ENCODE results near the gene ALDH9A1.

DNA sequence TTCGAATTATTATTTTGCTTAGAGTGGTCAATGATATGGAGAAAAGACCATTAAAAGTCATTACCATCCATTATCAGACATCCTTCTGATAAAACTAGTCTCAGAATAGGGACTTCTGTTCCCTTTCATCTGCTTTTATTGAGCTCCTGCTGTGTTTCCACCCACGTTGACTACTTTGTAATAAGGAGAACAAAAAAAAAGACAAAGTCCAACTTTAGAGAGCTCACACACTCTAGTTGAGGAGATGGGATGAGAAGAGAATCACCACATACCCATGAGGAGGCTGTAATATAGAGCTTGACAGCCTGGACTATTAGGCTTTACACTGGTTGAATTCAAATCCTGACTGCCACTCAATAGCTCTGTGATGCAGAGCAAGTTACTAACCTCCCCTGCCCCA, 27.8 kb upstream of the ALDH9A1 start:
- no peak for TF ChIP-seq POLR2A (IDR thresholded peaks at IDR 0.05; ENCODE audit: low read depth, low read length)
- TF ChIP-seq, protein P1, sequence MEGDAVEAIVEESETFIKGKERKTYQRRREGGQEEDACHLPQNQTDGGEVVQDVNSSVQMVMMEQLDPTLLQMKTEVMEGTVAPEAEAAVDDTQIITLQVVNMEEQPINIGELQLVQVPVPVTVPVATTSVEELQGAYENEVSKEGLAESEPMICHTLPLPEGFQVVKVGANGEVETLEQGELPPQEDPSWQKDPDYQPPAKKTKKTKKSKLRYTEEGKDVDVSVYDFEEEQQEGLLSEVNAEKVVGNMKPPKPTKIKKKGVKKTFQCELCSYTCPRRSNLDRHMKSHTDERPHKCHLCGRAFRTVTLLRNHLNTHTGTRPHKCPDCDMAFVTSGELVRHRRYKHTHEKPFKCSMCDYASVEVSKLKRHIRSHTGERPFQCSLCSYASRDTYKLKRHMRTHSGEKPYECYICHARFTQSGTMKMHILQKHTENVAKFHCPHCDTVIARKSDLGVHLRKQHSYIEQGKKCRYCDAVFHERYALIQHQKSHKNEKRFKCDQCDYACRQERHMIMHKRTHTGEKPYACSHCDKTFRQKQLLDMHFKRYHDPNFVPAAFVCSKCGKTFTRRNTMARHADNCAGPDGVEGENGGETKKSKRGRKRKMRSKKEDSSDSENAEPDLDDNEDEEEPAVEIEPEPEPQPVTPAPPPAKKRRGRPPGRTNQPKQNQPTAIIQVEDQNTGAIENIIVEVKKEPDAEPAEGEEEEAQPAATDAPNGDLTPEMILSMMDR (conservative IDR thresholded peaks at IDR 0.05; ENCODE audit: low read depth, low read length) = no peak
- no peak for TF ChIP-seq MAZ (IDR thresholded peaks at IDR 0.05; ENCODE audit: borderline replicate concordance, low read depth, low read length)
- TF ChIP-seq, protein P2, sequence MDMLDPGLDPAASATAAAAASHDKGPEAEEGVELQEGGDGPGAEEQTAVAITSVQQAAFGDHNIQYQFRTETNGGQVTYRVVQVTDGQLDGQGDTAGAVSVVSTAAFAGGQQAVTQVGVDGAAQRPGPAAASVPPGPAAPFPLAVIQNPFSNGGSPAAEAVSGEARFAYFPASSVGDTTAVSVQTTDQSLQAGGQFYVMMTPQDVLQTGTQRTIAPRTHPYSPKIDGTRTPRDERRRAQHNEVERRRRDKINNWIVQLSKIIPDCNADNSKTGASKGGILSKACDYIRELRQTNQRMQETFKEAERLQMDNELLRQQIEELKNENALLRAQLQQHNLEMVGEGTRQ (IDR thresholded peaks at IDR 0.05; ENCODE audit: low read depth, low read length) = no peak
- TF ChIP-seq RAD21 (IDR thresholded peaks at IDR 0.05; ENCODE audit: low read length) = no peak
- TF ChIP-seq SMC3 (IDR thresholded peaks at IDR 0.05; ENCODE audit: low read depth, low read length) = no peak
- no peak for TF ChIP-seq CEBPB (IDR thresholded peaks at IDR 0.05; ENCODE audit: low read depth, low read length)
- TF ChIP-seq BHLHE40 (IDR thresholded peaks at IDR 0.05; ENCODE audit: low read depth, low read length) = no peak
- no peak for TF ChIP-seq MAFK (IDR thresholded peaks at IDR 0.05; ENCODE audit: low read depth, low read length)
